Mesenchymal stem cell (in vitro differentiated cells and primary cell): Measurements from ENCODE around the gene PPP2R5E. TPM values are rescaled to one million over a fixed set of nuclear protein-coding genes. Genes with fewer than 3 reads are reported as not detected.
"Not testable (repeated sequence)": the region's sequence is repeated elsewhere in the genome, so short reads cannot be mapped to it uniquely, and the experiment has no call there.

Experiments used
- DNase-seq: peaks from one replicate; pipeline ENCODE4 v3.0.0-alpha.2; 2013
- H2AFZ ChIP-seq: one replicate; pipeline ENCODE4 v1.6.1; 2013; ENCODE audit warnings: low read depth, mild to moderate bottlenecking, control low read depth, inconsistent platforms, low read length, moderate library complexity
- H2AK5ac ChIP-seq: 2 replicates; pipeline ENCODE4 v1.6.1; 2013; ENCODE audit warnings: low read length, moderate library complexity, mild to moderate bottlenecking, inconsistent platforms; ENCODE audit not compliant: severe bottlenecking
- H2BK120ac ChIP-seq: one replicate; pipeline ENCODE4 v1.6.1; 2013; ENCODE audit warnings: low read depth, mild to moderate bottlenecking, inconsistent platforms, low read length, moderate library complexity
- H2BK12ac ChIP-seq, 2 experiments: one replicate each; pipeline ENCODE4 v1.6.1; 2013; ENCODE audit warnings: inconsistent platforms in 2 of 2, low read length in 2 of 2, mild to moderate bottlenecking in 2 of 2, moderate library complexity in 2 of 2, control low read depth in 1 of 2
- H2BK15ac ChIP-seq: one replicate; pipeline ENCODE4 v1.6.1; 2013; ENCODE audit warnings: mild to moderate bottlenecking, low read depth, inconsistent platforms; ENCODE audit not compliant: poor library complexity, severe bottlenecking
- H2BK5ac ChIP-seq: 2 replicates; pipeline ENCODE4 v1.6.1; 2013; ENCODE audit warnings: low read depth, mild to moderate bottlenecking, low read length, control low read depth, inconsistent platforms; ENCODE audit not compliant: poor library complexity, severe bottlenecking
- H3K14ac ChIP-seq, 2 experiments: one replicate each; pipeline ENCODE4 v1.6.1; 2013; ENCODE audit warnings: inconsistent platforms in 2 of 2, low read length in 2 of 2, control low read depth in 1 of 2, mild to moderate bottlenecking in 1 of 2, moderate library complexity in 1 of 2
- H3K18ac ChIP-seq, 2 experiments: one replicate each; pipeline ENCODE4 v1.6.1; 2013; ENCODE audit warnings: inconsistent platforms in 2 of 2, low read length in 2 of 2, control low read depth in 1 of 2, low read depth in 1 of 2, mild to moderate bottlenecking in 1 of 2
- H3K23ac ChIP-seq, 2 experiments: one replicate each; pipeline ENCODE4 v1.6.1; 2013; ENCODE audit warnings: inconsistent platforms in 2 of 2, low read length in 2 of 2, mild to moderate bottlenecking in 2 of 2, moderate library complexity in 2 of 2, control low read depth in 1 of 2
- H3K27ac ChIP-seq: 2 replicates; pipeline ENCODE4 v1.5.1; 2013; ENCODE audit warnings: mild to moderate bottlenecking, moderate library complexity, low read length, control low read depth, inconsistent platforms; ENCODE audit not compliant: poor library complexity, severe bottlenecking
- H3K27me3 ChIP-seq, 2 experiments: 2 replicates each; pipeline versions ENCODE4 v1.6.1 to v1.7.0; 2013; ENCODE audit warnings: low read length in 2 of 2, mild to moderate bottlenecking in 2 of 2, moderate library complexity in 2 of 2, control low read depth in 1 of 2, inconsistent platforms in 1 of 2; ENCODE audit not compliant: control insufficient read depth in 1 of 2, insufficient read depth in 1 of 2
- H3K36me3 ChIP-seq, 2 experiments: 2 replicates each; pipeline versions ENCODE4 v1.6.1 to v1.7.0; 2013; ENCODE audit warnings: low read length in 2 of 2, control low read depth in 1 of 2, inconsistent platforms in 1 of 2, low read depth in 1 of 2, mild to moderate bottlenecking in 1 of 2; ENCODE audit not compliant: insufficient read depth in 2 of 2, control insufficient read depth in 1 of 2
- H3K4ac ChIP-seq, 2 experiments: one replicate each; pipeline ENCODE4 v1.6.1; 2013; ENCODE audit warnings: inconsistent platforms in 2 of 2, low read length in 2 of 2, mild to moderate bottlenecking in 2 of 2, moderate library complexity in 2 of 2, control low read depth in 1 of 2, low read depth in 1 of 2
- H3K4me1 ChIP-seq: 2 replicates; pipeline ENCODE4 v1.6.1; 2013; ENCODE audit warnings: low read depth, low read length, control low read depth; ENCODE audit not compliant: control insufficient read depth, insufficient read depth
- H3K4me2 ChIP-seq: 2 replicates; pipeline ENCODE4 v1.6.1; 2013; ENCODE audit warnings: low read length, mild to moderate bottlenecking, inconsistent platforms; ENCODE audit not compliant: poor library complexity, severe bottlenecking
- H3K4me3 ChIP-seq, 2 experiments: 2 replicates each; pipeline versions ENCODE4 v1.5.1 to v1.7.0; 2013; ENCODE audit warnings: low read length in 2 of 2, mild to moderate bottlenecking in 2 of 2, control low read depth in 1 of 2, low read depth in 1 of 2; ENCODE audit not compliant: insufficient read depth in 1 of 2
- H3K79me1 ChIP-seq: replicated peaks from 2 replicates; pipeline ENCODE4 v1.6.1; 2013; ENCODE audit warnings: mild to moderate bottlenecking, control low read depth, low read length, inconsistent platforms; ENCODE audit not compliant: poor library complexity, severe bottlenecking
- H3K9ac ChIP-seq: 2 replicates; pipeline ENCODE4 v1.7.0; 2013; ENCODE audit warnings: mild to moderate bottlenecking, low read length, moderate library complexity
- H3K9me3 ChIP-seq: 2 replicates; pipeline ENCODE4 v1.7.0; 2013; ENCODE audit warnings: mild to moderate bottlenecking, low read length; ENCODE audit not compliant: control insufficient read depth
- H4K8ac ChIP-seq: one replicate; pipeline ENCODE4 v1.6.1; 2013; ENCODE audit warnings: inconsistent platforms, mild to moderate bottlenecking, low read length, moderate library complexity
- H4K91ac ChIP-seq: one replicate; pipeline ENCODE4 v1.6.1; 2013; ENCODE audit warnings: mild to moderate bottlenecking, low read length, inconsistent platforms
- WGBS: methylation state at CpG from one replicate; pipeline ENCODE4 v1.1.7; 2013; ENCODE audit warnings: mixed read lengths; 5-methylcytosine and 5-hydroxymethylcytosine counted together
- polyA plus RNA-seq, 2 experiments: library from polyadenylated mRNA; stranded (reverse); fragments of 200-250 nt; gene quantifications; one replicate each; pipeline ENCODE4 v1.2.3, GENCODE V29; 2013

Gene PPP2R5E
- polyA plus RNA-seq (2013, experiment 1 of 2) = 26.6 TPM
- polyA plus RNA-seq (2013, experiment 2 of 2) = 27.2 TPM

DNA sequence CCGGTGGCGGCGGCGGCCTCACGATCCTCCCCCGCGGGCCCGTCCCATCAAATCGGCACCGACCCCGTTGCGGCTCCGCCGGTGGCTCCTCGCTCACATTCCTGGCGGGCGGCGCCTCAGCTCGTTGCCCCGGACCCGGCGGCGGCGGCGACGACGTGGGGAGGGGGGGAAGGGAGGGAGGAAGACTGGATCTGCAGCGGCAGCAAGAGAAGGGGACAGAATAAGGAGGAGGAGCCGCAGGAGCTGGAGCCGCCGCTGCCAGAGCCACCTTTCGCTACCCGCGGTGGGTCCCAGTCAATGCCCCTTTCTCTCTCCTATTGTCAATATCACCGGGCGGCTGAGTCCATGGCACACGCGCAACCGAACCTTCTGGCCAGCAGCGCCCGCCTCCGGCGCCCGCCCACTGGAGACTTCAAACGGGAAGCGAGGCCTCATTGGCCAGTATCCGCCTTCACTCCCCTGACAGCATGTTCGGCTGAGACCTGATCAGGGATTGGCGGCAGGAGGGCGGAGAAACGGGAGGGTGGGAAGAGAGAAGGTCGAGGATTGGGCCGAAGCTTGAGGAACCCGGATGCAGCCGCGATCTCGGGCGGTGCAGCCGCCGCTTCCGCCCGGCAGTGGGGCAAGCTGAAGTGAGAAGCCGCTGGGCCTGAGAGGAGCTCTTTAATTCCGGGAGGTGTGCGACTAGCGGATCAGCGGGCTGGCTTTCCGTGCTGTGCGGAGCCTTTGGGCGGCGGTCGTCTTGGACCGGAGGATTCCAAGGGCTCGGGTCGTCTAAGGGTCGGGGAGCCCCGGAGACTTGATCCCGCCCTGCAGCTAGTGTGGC is at the start of gene PPP2R5E:
Gene PPP2R5E, minus strand, starts transcription at position 378 of the 826 bp plus-strand sequence. CDS start 3,692 bp downstream, outside the sequence.
- Histone ChIP-seq H3K23ac (peak within 1 kb of the TSS in 1 of 2 experiments; percentile 97), H3K79me1 (peaks cover 9% of the 10 kb centered on the region), H2BK120ac (peak within 1 kb of the TSS; percentile 77), H3K14ac (peak within 1 kb of the TSS in 1 of 2 experiments; percentile 97), H3K9ac (peak within 1 kb of the TSS; percentile 97), H3K27me3 (no peaks in the 10 kb centered on the region), H3K4me2 (peak within 1 kb of the TSS; percentile 96), H2BK5ac (no peak within 1 kb of the TSS), H3K36me3 (peaks cover 10 to 16% of the 10 kb centered on the region in 2 experiments), H3K4me3 (peak within 1 kb of the TSS; percentile 93 to 99), H3K4ac (peak within 1 kb of the TSS; percentile 13 to 96), H2BK12ac (peak within 1 kb of the TSS in 1 of 2 experiments; percentile 60), H3K18ac (peak within 1 kb of the TSS; percentile 91 to 97), H4K8ac (peak within 1 kb of the TSS; percentile 96), H2BK15ac (peak within 1 kb of the TSS; percentile 96), H2AK5ac (no peak within 1 kb of the TSS), H3K27ac (peak within 1 kb of the TSS; percentile 90), H3K9me3 (no peaks in the 10 kb centered on the region), H2AFZ (peak within 1 kb of the TSS; percentile 100), H4K91ac (peak within 1 kb of the TSS; percentile 73), H3K4me1 (no peaks in the 10 kb centered on the region)
- WGBS = under 1% methylated on average over 56 of the region's 78 CpGs
- DNase-seq = peak; percentile 99

DNA sequence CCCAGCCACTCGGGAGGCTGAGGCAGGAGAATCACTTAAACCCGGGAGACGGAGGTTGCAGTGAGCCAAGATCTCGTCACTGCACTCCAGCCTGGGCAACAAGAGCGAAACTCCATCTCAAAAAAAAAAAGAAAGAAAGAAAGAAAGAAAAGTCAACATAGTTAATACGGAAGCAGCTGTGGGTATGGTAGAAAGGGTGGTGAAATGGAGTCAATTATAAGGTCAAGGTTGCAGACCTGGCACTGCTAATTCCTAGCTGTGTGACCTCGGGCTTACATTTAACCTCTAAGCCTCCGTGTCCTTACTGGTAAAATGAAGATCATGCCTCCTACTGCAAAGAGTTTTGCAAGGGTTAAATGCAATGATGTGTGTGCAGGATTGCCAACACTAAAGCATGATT is 39.9 kb upstream of the PPP2R5E start:
- not testable (repeated sequence) for H4K91ac ChIP-seq, H2BK5ac ChIP-seq, H2AK5ac ChIP-seq, H3K4me1 ChIP-seq, H3K27ac ChIP-seq, H3K4me2 ChIP-seq, H3K14ac ChIP-seq, H2BK120ac ChIP-seq, H3K9me3 ChIP-seq, H3K79me1 ChIP-seq, H2BK12ac ChIP-seq, H4K8ac ChIP-seq, H3K4ac ChIP-seq, H2AFZ ChIP-seq, H3K9ac ChIP-seq, H2BK15ac ChIP-seq, DNase-seq, H3K18ac ChIP-seq, H3K23ac ChIP-seq, H3K27me3 ChIP-seq, H3K4me3 ChIP-seq, H3K36me3 ChIP-seq
- 95% methylated on average over 8 of the region's 8 CpGs for WGBS

DNA sequence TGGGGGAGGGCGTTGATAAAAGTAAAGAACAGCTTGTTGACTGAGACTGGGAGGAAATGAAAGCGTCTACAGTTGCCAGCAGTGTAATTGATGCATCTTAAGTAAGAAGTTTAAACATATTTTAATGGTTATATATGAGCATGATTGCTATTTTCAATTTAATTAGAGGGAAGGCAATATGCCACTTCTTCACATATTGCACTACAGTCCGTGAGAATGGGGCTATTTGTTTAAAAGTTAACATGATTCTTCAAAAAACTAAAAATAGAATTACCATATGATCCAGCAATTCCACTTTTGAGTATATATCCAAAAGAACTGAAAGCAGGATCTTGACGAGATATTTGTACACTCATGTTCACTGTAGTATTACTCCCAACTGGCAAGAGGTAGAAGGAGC is 38.3 kb upstream of the PPP2R5E start:
- Histone ChIP-seq H2AK5ac (no peak overlapping the region), H3K23ac (no peak overlapping the region), H4K91ac (no peak overlapping the region), H2BK120ac (no peak overlapping the region), H3K4me2 (no peak overlapping the region), H2AFZ (no peak overlapping the region), H3K9me3 (no peaks in the 10 kb centered on the region), H3K4me1 (no peaks in the 10 kb centered on the region), H3K14ac (no peak overlapping the region), H3K18ac (no peak overlapping the region), H3K4me3 (no peak overlapping the region), H3K79me1 (no peaks in the 10 kb centered on the region), H3K4ac (no peak overlapping the region), H3K27me3 (no peaks in the 10 kb centered on the region), H4K8ac (no peak overlapping the region), H2BK12ac (no peak overlapping the region), H2BK15ac (no peak overlapping the region), H2BK5ac (no peak overlapping the region), H3K36me3 (no peaks in the 10 kb centered on the region), H3K27ac (no peak overlapping the region), H3K9ac (no peak overlapping the region)
- no peak for DNase-seq
- WGBS = 93% methylated on average over 3 of the region's 4 CpGs

- WGBS = 100% methylated on average over 1 of the region's 1 CpG
- H3K9ac ChIP-seq = no peak overlapping the region
- H3K79me1 ChIP-seq = no peaks in the 10 kb centered on the region
- H2AFZ ChIP-seq = no peak overlapping the region
- H3K4me2 ChIP-seq = no peak overlapping the region
- no peak overlapping the region for H3K23ac ChIP-seq
- no peaks in the 10 kb centered on the region for H3K9me3 ChIP-seq
- H3K4me1 ChIP-seq = no peaks in the 10 kb centered on the region
- H3K27ac ChIP-seq = no peak overlapping the region
- no peak overlapping the region for H2BK12ac ChIP-seq
- H3K27me3 ChIP-seq = no peaks in the 10 kb centered on the region
- no peaks in the 10 kb centered on the region for H3K36me3 ChIP-seq
- H3K14ac ChIP-seq = no peak overlapping the region
- H3K4ac ChIP-seq = no peak overlapping the region
- H2AK5ac ChIP-seq = no peak overlapping the region
- H3K18ac ChIP-seq = no peak overlapping the region
- no peak overlapping the region for H3K4me3 ChIP-seq
- H2BK15ac ChIP-seq = no peak overlapping the region
- no peak overlapping the region for H2BK5ac ChIP-seq
- H4K8ac ChIP-seq = no peak overlapping the region
- no peak overlapping the region for H2BK120ac ChIP-seq
- no peak overlapping the region for H4K91ac ChIP-seq
- no peak for DNase-seq
Measured at GRCh38 chr14:63578300-63578699, 35.1 kb upstream of the PPP2R5E start.
